Mucosa of descending colon (tissue), 3 donors: ENCODE results near the gene PRKAR2B. TPM values are rescaled to one million over a fixed set of nuclear protein-coding genes. Genes with fewer than 3 reads are reported as not detected.

Source experiments
- ATAC-seq: fragments of 200-7000 bp; cut with Tn5 transposase; one replicate; pipeline ENCODE4 v1.9.1; 2020; ENCODE audit warnings: mild to moderate bottlenecking, moderate library complexity
- DNase-seq, 3 donors: peaks; one replicate each; pipeline ENCODE4 v3.0.0-alpha.2; 2020
- H3K36me3 ChIP-seq: fragments of 200-600 bp; one replicate; pipeline ENCODE4 v1.8.0; 2021; ENCODE audit warnings: low read depth, mild to moderate bottlenecking
- H3K4me1 ChIP-seq: fragments of 200-600 bp; one replicate; pipeline ENCODE4 v1.8.0; 2021; ENCODE audit warnings: low read depth, mild to moderate bottlenecking
- H3K4me3 ChIP-seq: fragments of 200-600 bp; one replicate; pipeline ENCODE4 v1.8.0; 2021; ENCODE audit warnings: mild to moderate bottlenecking
- H3K9me3 ChIP-seq: fragments of 200-600 bp; one replicate; pipeline ENCODE4 v1.8.0; 2021; ENCODE audit warnings: mild to moderate bottlenecking
- intact Hi-C, 2 donors: fragments of 100-400 bp; cut with DNase I in 1 of 2; cut with micrococcal nuclease in 1 of 2; formaldehyde crosslinking; loops; one replicate each; pipeline versions ENCODE4 v1.11.0 to v1.11.1; 2022; cut with DNase I, micrococcal nuclease
- total RNA-seq, 3 donors: library from RNA; stranded (reverse); fragmentation: NEBNext Ultra II Directional in 2 of 3; extraction: Animal tissue kit (Norgen Biotek cat#: 25700) in 2 of 3; gene quantifications; one replicate each; pipeline versions ENCODE4 v1.2.1 to v1.2.4, GENCODE V29; 2021 to 2023
- TF ChIP-seq, protein P1 (sequence below): fragments of 200-600 bp; IDR thresholded peaks from one replicate; pipeline ENCODE4 v1.8.0; 2022; ENCODE audit warnings: antibody characterized with exemption, mild to moderate bottlenecking
- donor health status: DM: no; HTN: no; CAD: no; lungs with moderate emphysema.
- donor health status: DM: no; HTN: no; CAD: no.
- donor health status: DM: no; HTN: yes; CAD: no.

PRKAR2B gene
- total RNA-seq, 3 donors from 2014 or later, result 4.6 to 20.8 (median 6.4) TPM

DNA sequence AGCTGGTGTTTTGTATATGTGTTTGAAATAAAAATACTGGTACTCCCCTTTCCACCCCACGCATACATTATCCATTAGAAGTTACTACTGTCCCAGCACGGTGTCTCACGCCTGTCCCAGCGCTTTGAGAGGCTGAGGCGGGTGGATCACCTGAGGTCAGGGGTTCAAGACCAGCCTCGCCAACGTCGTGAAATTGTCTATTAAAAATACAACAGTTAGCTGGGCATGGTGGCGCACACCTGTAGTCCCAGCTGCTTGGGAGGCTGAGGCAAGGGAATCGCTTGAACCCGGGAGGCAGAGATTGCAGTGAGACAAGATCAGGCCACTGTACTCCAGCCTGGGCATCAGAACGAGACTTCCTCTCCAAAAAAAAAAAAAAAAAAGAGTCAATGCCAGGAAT, 127.0 kb downstream of the PRKAR2B start:
- Histone ChIP-seq H3K4me1 (peaks cover 12% of the 10 kb centered on the region), H3K36me3 (peaks cover 5% of the 10 kb centered on the region), H3K4me3 (no peak overlapping the region), H3K9me3 (no peaks in the 10 kb centered on the region)
- TF ChIP-seq, protein P1, sequence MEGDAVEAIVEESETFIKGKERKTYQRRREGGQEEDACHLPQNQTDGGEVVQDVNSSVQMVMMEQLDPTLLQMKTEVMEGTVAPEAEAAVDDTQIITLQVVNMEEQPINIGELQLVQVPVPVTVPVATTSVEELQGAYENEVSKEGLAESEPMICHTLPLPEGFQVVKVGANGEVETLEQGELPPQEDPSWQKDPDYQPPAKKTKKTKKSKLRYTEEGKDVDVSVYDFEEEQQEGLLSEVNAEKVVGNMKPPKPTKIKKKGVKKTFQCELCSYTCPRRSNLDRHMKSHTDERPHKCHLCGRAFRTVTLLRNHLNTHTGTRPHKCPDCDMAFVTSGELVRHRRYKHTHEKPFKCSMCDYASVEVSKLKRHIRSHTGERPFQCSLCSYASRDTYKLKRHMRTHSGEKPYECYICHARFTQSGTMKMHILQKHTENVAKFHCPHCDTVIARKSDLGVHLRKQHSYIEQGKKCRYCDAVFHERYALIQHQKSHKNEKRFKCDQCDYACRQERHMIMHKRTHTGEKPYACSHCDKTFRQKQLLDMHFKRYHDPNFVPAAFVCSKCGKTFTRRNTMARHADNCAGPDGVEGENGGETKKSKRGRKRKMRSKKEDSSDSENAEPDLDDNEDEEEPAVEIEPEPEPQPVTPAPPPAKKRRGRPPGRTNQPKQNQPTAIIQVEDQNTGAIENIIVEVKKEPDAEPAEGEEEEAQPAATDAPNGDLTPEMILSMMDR, result no peak
- DNase-seq, result peak in 1 of 3 donors; percentile 43
- intact Hi-C loops, result no loop called here
- ATAC-seq, result no peak

DNA sequence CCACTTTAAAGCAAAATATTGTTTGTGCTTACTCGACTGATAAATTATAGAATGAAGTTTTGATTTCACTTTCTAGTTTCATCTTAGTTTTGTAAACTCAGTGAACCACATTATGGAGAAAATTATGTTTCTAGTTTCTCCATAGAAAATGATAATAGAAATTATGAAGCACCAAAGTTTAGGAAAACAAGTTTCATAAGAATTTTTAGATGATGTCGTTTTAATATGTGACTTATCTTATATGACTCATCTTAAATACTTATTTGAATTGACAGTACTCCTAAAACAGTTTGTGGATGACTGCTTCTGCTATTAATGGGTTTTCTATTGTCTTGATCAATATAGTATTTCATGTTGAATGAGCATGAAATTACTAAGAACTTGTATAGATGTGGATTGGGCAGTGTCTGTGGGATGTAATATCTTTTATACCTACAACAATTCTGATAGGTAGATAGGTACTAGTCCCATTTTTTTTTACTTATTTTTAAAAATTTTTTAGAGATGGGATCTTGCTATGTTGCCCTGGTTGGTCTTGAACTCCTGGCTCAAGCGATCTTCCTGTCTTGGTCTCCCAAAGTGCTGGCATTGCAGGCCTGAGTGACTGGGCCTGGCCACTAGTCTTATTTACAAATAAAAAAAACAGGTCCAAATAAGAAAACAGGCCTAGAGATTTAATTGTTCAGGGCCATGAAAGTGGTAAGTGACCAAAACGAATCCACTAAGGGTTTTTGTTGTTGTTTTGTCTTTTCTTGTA, 127.9 kb downstream of the PRKAR2B start:
- DNase-seq, result no peak
- Histone ChIP-seq H3K9me3 (no peaks in the 10 kb centered on the region), H3K4me1 (peaks cover 12% of the 10 kb centered on the region), H3K36me3 (peaks cover 5% of the 10 kb centered on the region), H3K4me3 (no peak overlapping the region)
- TF ChIP-seq, protein P1, result no peak
- ATAC-seq, result no peak
- intact Hi-C loops, result no loop called here

DNA sequence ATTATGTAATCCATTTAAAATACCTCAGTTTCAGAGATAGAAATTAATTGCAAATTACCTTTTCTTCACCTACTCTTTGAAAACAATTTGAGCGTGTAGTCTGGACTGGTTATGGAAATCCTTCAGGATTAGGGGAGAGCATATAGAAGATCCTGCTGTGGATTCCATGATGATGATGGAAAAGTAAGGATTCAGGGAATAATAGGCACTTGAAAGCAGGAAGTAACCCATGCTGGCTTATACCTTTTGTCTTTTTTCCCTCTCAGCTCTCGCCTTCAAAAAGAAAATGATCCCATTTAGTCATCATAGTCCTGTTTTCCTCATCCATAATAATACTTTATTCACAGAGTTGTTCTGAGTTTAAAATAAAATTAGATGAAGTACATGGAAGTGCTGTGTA, 128.7 kb downstream of the PRKAR2B start:
- ATAC-seq, result no peak
- TF ChIP-seq, protein P1, result no peak
- peaks cover 12% of the 10 kb centered on the region for H3K4me1 ChIP-seq
- intact Hi-C loops, result no loop called here
- no peak overlapping the region for H3K4me3 ChIP-seq
- H3K9me3 ChIP-seq, result no peaks in the 10 kb centered on the region
- H3K36me3 ChIP-seq, result peaks cover 5% of the 10 kb centered on the region
- no peak for DNase-seq

DNA sequence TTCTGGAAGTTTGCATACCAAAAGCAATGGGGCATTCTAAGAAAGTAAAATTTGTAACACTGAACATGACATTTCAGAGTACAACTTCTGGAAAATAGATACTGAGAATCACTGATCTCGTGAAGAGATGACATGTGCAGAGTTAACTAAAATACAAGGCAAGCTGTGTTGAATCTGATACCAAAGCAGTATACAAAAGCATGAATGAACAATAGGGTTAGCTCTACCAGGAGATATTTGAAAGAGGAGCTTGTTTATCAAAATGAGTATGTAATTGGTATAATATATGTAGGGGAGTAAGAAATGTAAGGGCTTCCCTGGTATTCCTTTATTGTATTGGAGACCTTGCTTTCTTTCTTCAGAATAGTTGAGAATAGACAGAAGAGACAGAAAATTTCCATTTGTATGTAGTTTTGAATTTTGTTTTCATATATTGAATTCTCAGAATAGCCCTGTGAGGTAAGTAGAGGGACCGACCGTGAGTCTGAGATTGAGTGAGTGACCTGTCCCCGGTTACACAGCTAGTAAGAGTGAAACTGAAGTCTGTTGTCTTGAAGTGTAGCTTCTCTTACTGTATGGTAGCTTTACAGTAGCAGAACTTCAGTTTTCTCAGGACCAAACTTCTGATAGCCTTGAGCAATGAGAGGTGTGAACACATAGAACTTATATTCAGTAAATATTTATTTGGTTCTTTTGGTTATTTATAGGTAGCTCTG, 129.3 kb downstream of the PRKAR2B start:
- no peaks in the 10 kb centered on the region for H3K36me3 ChIP-seq
- ATAC-seq, result no peak
- no peak for DNase-seq
- H3K4me3 ChIP-seq, result no peak overlapping the region
- H3K9me3 ChIP-seq, result no peaks in the 10 kb centered on the region
- H3K4me1 ChIP-seq, result peaks cover 12% of the 10 kb centered on the region
- TF ChIP-seq, protein P1, result no peak
- intact Hi-C loops, result no loop called here

DNA sequence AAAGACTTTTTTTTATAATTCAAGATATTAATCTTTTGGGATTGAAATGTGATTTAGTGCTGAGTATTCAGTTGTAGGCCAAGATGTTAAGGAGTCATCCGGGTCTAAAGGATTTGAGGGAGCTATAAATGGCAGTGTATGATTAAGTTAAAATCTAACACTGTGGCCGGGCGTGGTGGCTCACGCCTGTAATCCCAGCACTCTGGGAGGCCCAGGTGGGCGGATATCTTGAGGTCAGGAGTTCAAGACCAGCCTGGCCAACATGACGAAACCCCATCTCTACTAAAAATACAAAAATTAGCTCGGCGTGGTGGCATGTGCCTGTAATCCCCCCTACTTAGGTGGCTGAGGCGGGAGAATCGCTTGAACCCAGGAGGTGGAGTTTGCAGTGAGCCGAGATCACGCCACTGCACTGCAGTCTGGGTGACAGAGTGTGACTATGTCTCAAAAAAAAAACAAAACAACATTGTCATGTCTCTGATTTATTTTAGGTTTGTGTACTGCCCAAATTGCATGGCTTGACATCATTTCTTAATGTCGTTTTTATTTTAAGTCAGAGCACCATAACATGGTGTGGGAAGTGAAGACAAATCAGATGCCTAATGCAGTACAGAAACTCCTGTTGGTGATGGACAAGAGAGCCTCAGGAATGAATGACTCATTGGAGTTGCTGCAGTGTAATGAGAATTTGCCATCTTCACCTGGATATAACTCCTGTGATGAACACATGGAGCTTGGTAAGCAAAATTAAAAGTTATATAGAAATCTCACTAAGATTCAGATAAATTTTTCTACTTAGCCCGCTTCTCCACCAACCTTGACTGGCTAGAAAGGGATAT, 135.0 kb downstream of the PRKAR2B start:
- Histone ChIP-seq H3K36me3 (no peaks in the 10 kb centered on the region), H3K4me3 (no peak overlapping the region), H3K4me1 (peaks cover 21% of the 10 kb centered on the region), H3K9me3 (no peaks in the 10 kb centered on the region)
- TF ChIP-seq, protein P1, result no peak
- ATAC-seq (peak; percentile 56), DNase-seq (no peak)
- intact Hi-C loops, result no loop called here
